GM12891 (cell line): ENCODE results near the gene FGGY.

Experiments used
- PAX5 ChIP-seq: IDR thresholded peaks from 2 replicates; pipeline ENCODE4 v1.6.1; 2011; ENCODE audit warnings: low read length, moderate library complexity, mild to moderate bottlenecking; ENCODE audit not compliant: insufficient read depth, severe bottlenecking
- POLR2A ChIP-seq: IDR thresholded peaks from 2 replicates; pipeline ENCODE4 v1.6.1; 2011; ENCODE audit warnings: low read depth, low read length, control low read depth
- POLR2AphosphoS5 ChIP-seq: IDR thresholded peaks from 2 replicates; pipeline ENCODE4 v1.6.1; 2011; ENCODE audit warnings: low read depth, low read length, control low read depth
- POU2F2 ChIP-seq: IDR thresholded peaks from 2 replicates; pipeline ENCODE4 v1.6.1; 2011; ENCODE audit warnings: low read depth, mild to moderate bottlenecking, control low read depth, low read length, moderate library complexity
- SPI1 ChIP-seq: IDR thresholded peaks from 2 replicates; pipeline ENCODE4 v1.6.1; 2011; ENCODE audit warnings: low read depth, low read length, control low read depth

- no peak for TF ChIP-seq POLR2A
- no peak for TF ChIP-seq POLR2AphosphoS5
- no peak for TF ChIP-seq POU2F2
- no peak for TF ChIP-seq SPI1
- TF ChIP-seq PAX5, result no peak
These were observed 388.2 kb downstream of the FGGY start for GRCh38 chr1:59685101-59685500.
